GM10266 (cell line): Measurements from ENCODE around the gene CXorf38.

ENCODE experiments used
- DNase-seq: peaks from one replicate; pipeline ENCODE4 v3.0.0; 2012; ENCODE audit errors: extremely low spot score
- TF ChIP-seq, protein P1 (sequence below): IDR thresholded peaks from 2 replicates; pipeline ENCODE4 v1.5.1; 2012; ENCODE audit warnings: mild to moderate bottlenecking, low read depth; ENCODE audit not compliant: control insufficient read depth, insufficient read depth; ENCODE audit errors: missing control alignments

The CXorf38 gene

DNA sequence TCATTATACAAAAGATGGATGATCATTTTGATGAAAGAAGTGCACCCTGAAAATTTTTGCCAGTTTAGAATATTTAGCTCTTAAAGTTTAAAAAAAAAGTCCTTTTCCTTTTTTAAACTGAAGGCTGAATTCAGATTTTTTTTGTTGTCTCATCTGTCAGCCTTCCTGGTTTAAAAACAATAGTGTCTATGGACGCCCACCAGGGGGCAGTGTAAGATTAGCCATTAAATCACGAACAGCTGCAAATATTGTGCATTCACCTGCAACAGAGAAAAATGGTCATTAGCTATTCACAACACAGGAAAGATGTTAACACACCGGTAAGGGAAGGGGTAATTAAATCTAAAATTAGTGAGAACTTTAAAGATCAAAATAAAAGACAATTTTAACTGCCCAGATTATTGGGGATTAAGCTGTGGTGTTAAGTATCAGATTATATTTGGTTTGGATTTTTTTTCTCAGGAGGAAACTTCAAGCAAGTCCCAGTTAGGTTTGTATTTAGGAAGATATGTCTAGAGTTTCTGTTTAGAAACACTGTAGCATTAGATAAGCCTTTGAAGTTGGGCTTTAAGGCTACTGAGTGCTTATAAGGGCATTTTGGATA lies 4.4 kb upstream of the CXorf38 start:
- TF ChIP-seq, protein P1, sequence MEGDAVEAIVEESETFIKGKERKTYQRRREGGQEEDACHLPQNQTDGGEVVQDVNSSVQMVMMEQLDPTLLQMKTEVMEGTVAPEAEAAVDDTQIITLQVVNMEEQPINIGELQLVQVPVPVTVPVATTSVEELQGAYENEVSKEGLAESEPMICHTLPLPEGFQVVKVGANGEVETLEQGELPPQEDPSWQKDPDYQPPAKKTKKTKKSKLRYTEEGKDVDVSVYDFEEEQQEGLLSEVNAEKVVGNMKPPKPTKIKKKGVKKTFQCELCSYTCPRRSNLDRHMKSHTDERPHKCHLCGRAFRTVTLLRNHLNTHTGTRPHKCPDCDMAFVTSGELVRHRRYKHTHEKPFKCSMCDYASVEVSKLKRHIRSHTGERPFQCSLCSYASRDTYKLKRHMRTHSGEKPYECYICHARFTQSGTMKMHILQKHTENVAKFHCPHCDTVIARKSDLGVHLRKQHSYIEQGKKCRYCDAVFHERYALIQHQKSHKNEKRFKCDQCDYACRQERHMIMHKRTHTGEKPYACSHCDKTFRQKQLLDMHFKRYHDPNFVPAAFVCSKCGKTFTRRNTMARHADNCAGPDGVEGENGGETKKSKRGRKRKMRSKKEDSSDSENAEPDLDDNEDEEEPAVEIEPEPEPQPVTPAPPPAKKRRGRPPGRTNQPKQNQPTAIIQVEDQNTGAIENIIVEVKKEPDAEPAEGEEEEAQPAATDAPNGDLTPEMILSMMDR, result peak; percentile 64
- DNase-seq, result peak; percentile 11

DNA sequence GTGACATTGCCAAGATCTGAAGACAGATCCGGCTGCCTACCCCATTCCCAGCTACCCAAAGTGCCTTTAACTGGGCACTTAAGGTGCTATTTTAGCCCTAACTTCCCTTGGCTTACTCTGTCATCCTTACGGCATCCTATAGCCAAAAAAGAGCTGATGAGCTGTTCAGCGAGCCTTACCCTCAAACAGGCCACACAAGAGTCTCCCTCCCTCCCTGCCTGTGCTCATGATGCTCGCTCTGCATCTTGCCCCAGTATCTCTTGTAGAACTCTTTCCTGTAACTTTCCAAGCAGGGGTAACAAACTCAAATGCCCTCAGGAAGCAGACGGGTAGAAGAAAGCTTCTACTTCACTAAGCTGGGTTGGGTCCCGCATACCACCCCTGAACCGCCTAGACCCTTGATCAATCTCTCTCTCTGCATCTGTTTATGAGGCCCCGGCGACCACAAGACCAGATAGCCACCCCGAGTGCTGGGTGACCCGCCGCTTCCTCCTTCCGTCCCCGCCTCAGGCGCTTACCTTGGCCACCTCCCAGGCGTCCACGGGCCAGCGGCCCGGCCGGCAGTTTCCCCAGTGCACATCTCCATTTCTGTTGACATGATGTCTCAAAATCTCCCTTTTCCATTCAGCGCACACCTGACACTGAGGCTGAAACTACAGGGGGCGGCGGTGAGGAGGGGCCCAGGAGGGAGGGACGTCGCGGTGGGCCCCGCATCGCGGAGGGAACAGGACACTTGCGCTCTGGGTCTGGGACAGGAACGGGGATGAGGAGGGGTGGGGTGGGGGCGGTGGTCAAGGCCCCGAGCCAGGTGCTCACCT lies 663 bp downstream of the CXorf38 start:
- DNase-seq, result peak; percentile 23
- TF ChIP-seq, protein P1, result no peak

DNA sequence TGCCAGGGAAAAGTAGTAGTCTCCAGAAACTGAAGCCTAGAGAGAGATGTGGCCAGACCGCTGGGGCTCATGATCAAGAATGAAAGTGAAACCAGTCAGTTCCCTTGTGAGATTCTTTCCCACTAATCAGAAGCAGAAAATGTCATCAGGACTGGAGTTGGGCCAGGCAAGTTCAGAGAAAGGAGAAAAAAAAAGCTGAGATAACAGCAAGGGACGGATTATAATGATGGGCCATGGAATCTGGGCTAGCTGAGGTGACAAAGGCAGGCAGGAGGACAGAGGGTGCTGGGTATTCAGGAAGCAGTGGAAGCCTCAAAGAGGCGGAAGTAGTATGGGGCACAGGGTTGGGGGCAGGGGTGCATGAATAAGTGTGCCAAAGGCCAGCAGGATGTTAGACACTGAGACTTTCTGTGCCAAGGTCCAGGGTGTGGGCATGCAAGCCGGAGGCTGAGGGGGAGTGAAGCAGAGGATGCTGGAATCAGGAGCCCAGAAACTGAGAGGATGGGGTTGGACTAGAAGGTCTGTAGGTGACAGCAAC lies 2.5 kb downstream of the CXorf38 start:
- TF ChIP-seq, protein P1, result no peak
- peak; percentile 38 for DNase-seq

DNA sequence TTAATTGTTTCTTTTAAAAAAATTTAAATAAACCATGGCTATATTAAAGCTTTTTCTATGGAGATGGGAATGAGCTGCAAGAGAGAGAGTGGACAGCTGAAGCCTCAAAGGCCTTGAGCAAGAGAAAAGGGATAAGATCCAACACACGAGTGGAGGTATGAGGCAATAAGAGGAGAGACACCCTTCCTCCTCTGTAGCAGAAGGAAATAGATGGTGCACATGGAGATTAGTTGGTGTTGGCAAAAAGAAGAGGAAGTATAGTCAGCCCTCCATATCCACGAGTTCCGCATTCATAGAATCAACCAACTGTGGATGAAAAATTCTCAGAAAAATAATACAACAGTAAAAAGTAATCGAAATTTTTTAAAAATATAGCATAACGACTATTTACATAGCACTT lies 3.2 kb downstream of the CXorf38 start:
- no peak for DNase-seq
- TF ChIP-seq, protein P1, result no peak

DNA sequence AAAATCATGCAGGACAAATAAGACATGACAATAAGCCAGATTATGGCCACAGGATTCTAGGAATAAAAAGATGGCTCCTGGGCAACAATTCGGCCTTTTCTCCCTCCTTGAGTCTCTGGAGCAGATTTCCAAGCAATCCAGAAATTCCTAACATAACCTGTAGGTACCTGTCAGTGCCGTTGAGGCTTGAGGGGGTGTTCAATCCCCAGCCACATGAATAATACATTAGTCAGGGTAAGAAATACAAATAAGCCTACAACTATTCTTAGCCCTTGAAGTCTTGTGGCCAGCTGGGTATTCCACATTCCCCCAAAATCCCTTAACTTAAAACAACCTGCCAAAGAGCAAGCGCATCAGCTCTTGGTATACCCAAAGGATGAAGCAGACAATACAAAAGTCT lies 9.7 kb downstream of the CXorf38 start:
- no peak for DNase-seq

DNA sequence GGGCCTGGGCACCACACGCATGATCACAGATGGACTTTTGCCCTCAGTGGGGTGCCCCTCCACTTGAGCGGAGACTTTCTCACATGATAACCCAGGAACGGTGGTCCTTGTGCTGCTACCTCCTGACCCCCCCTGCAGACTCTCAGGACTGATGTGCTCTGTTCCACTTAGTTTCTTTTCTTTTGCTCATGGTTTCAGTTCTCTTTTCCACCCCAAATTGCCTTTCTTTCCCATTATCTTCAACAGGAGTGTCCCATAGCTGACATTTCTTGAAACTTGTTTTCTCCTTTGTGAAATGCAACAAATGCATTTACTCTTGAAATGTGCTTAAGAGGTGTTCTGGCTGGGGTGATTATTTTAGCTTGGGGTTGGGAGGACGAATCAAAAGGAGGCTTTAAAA lies 15.2 kb downstream of the CXorf38 start:
- DNase-seq, result no peak
- TF ChIP-seq, protein P1, result no peak

More for the DNA sequence above, 9.7 kb downstream of the CXorf38 start:
- TF ChIP-seq, protein P1, result no peak

DNA sequence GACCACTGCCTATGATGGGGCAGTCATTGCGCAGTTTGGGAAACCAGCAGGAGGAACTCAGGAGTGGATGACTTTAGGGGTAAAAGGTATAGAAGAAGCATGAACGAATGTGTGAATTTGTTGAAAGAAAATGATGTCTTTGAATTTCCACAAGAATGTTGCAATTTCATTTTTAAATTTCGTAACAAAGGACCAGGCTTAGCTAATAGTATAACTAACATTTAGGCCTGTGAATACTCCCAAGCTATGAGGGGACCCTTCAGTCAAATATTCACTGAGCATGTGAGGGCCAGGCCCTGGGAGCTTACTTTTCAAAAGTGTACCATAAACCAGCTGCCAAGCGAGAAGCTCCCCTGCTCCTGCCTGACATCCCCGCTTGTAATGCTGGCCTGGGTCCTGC lies 18.9 kb downstream of the CXorf38 start:
- TF ChIP-seq, protein P1, result no peak
- no peak for DNase-seq
